GM19238 (cell line): ENCODE measurements around the gene CDKL5.

ENCODE experiments used
- DNase-seq: peaks from one replicate; pipeline ENCODE4 v3.0.0; 2011; ENCODE audit warnings: low spot score; ENCODE audit not compliant: insufficient read length

Gene CDKL5

GRCh38 chrX:18692541-18692940, 267.1 kb downstream of the CDKL5 start:
- DNase-seq, result no peak

GRCh38 chrX:18696653-18697052, 271.2 kb downstream of the CDKL5 start:
- no peak for DNase-seq

- DNase-seq, result no peak
These were observed 273.6 kb downstream of the CDKL5 start for GRCh38 chrX:18698737-18699650.

- DNase-seq, result no peak
These were observed 276.4 kb downstream of the CDKL5 start for GRCh38 chrX:18701621-18702361.

DNA sequence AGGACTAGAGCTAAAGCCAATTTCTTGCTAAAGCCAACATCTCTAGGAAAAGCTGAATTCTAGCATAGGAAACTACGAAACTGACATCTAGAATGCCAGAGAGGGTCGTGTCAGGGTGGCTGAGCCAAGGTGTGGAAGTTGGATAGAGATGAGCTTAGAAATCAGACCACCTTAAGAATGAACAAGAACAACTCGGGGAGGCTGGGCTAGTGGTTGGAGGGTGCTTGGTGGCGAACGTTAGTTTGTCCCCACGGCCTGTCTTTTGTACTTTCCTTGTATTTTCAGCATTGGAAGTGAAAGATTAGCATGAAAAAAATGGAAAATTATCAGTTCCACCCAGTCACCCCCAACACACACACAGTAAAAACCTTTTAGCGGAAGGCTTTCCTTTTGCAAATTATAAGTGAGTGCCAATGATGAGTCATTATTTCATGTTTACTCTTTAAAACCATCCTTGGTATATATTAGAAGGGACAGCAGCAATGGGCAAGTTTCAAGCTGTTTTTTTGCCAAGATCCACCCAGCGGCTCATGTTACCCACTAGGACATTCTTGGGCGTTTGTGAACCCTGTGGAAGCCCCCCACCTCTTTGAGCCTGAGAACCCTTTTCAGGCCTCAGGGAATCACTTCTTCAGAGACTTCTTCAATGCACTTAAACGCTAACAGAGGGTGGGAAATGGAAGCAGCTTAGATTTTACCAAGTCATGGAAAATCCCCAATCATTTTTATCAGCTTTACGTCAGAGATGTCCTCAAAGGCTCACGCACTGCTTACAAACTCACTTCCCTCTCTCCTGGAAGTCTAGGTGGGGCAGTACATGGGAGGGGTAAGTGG, 277.2 kb downstream of the CDKL5 start:
- DNase-seq, result no peak
